ENCODE results near the gene ATG12.
"Not testable (repeated sequence)": the region's sequence is repeated elsewhere in the genome, so short reads cannot be mapped to it uniquely, and the experiment has no call there.

Gene ATG12

GRCh38 chr5:115842089-115842935 is 947 bp upstream of the ATG12 start:
- DNase-seq = peak in 1 of 4 experiments; percentile 9

GRCh38 chr5:115840873-115841272 is 492 bp downstream of the ATG12 start:
- no peak for DNase-seq

GRCh38 chr5:115838885-115839518 is 2.4 kb downstream of the ATG12 start:
- no peak for DNase-seq

- DNase-seq = no peak
Observed at GRCh38 chr5:115835481-115835880, 5.9 kb downstream of the ATG12 start.

GRCh38 chr5:115831163-115831768 is 10.1 kb downstream of the ATG12 start:
- no peak for DNase-seq

- DNase-seq = no peak
Observed at GRCh38 chr5:115829913-115830312, 11.5 kb downstream of the ATG12 start.

GRCh38 chr5:115825948-115826347 is 15.4 kb downstream of the ATG12 start:
- no peak for DNase-seq

- not testable (repeated sequence) for DNase-seq
Observed at GRCh38 chr5:115824983-115825382, 16.4 kb downstream of the ATG12 start.

GRCh38 chr5:115820846-115821245 is 20.5 kb downstream of the ATG12 start:
- no peak for DNase-seq

- DNase-seq = no peak
Observed at GRCh38 chr5:115818821-115819220, 22.5 kb downstream of the ATG12 start.

GRCh38 chr5:115817386-115817785 is 24.0 kb downstream of the ATG12 start:
- DNase-seq = no peak

GRCh38 chr5:115816226-115817081 is 24.9 kb downstream of the ATG12 start, which contains the start of gene CDO1:
CDO1 (minus strand) TSS chr5:115816659; CDS start chr5:115816397, 262 bp downstream.
- no peak for DNase-seq

- DNase-seq = no peak
Observed at GRCh38 chr5:115815693-115816225, 25.6 kb downstream of the ATG12 start.

GRCh38 chr5:115815006-115815692 is 26.2 kb downstream of the ATG12 start:
- DNase-seq = no peak

- no peak for DNase-seq
Observed at GRCh38 chr5:115813719-115814118, 27.6 kb downstream of the ATG12 start.

GRCh38 chr5:115812372-115812771 is 29.0 kb downstream of the ATG12 start:
- no peak for DNase-seq

GRCh38 chr5:115811406-115811805 is 30.0 kb downstream of the ATG12 start:
- no peak for DNase-seq

- DNase-seq = no peak
Observed at GRCh38 chr5:115810761-115811160, 30.6 kb downstream of the ATG12 start.

GRCh38 chr5:115809946-115810345 is 31.4 kb downstream of the ATG12 start:
- no peak for DNase-seq

GRCh38 chr5:115808066-115808465 is 33.3 kb downstream of the ATG12 start:
- not testable (repeated sequence) for DNase-seq

- DNase-seq = no peak
Observed at GRCh38 chr5:115807654-115808052, 33.7 kb downstream of the ATG12 start.

Measured in activated CD4-positive, CD25-positive, alpha-beta regulatory T cell (primary cell).